Renal cortical epithelial cell (primary cell): Measurements from ENCODE around the gene FKBP2. TPM values are rescaled to one million over a fixed set of nuclear protein-coding genes. Genes with fewer than 3 reads are reported as not detected.
"Not testable (repeated sequence)": the region's sequence is repeated elsewhere in the genome, so short reads cannot be mapped to it uniquely, and the experiment has no call there.

Source experiments
- DNase-seq: peaks from one replicate; pipeline ENCODE4 v3.0.0-alpha.2; 2011; ENCODE audit warnings: low read depth
- total RNA-seq: library from RNA; depleted of rRNA; stranded (reverse); fragments of >200 nt; gene quantifications from 2 replicates; pipeline ENCODE4 v1.2.3, GENCODE V29; 2014

Gene FKBP2
- total RNA-seq, 1 donor from 2014 or later = 57.5 TPM

DNA sequence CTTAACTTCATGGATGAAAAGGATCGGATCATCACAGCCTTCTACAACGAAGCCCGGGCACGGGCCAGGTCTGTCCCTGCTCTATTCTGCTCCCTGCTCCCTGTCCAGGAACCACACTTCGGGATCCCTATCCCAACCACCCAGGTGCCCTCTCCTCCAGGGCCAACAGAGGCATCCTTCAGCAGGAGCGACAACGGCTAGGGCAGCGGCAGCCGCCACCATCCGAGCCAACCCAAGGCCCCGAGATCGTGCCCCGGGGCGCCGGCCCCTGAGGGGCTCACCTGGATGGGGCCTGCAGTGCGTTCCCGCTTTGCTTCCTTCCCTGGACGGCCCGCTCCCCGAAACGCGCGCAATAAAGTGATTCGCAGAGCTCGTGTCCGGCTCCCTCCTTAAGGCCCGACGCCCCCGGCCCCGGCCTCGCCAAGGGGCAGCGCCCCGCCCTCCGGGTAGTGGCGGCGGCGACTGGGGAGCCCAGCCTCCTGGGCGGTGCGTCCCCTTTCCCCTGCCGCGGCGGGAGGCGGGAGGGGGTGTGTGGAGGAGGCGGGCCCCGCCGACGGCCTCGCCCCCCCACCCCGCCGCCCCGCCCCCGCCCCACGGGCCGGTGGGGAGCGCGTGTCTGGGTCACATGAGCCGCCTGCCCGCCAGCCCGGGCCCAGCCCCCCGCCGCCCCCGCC, 6.8 kb upstream of the FKBP2 start, which contains the start of gene VEGFB:
Gene VEGFB, plus strand, starts transcription at position 672 of the 674 bp plus-strand sequence. CDS start 250 bp downstream, outside the sequence.
- no peak for DNase-seq

DNA sequence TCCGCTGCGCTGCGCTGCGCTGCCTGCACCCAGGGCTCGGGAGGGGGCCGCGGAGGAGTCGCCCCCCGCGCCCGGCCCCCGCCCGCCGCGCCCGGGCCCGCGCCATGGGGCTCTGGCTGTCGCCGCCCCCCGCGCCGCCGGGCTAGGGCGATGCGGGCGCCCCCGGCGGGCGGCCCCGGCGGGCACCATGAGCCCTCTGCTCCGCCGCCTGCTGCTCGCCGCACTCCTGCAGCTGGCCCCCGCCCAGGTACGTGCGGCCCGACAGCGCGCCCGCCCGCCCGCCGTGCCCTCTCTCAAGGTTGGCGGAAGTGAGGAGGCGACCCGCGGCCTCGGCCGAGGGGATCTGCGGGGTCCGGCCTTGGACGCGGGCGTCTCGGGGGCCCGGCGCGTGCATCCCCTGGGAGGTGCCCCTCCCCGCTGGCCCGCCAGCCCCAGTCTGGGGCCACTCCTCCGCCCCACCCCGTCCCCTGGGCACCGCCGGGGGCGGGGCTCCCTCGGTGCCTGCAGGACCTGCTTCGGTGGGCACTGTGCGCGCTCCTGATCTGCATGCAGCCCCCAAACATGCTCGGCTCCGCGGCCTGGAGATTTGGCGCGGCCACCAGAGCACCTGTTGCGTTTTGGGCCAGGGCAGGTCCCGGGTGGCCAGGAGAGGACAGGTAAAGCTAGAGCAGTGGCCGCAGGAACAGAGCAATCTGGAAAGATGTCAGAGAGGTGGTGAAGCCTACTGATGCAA, 6.1 kb upstream of the FKBP2 start:
- no peak for DNase-seq

DNA sequence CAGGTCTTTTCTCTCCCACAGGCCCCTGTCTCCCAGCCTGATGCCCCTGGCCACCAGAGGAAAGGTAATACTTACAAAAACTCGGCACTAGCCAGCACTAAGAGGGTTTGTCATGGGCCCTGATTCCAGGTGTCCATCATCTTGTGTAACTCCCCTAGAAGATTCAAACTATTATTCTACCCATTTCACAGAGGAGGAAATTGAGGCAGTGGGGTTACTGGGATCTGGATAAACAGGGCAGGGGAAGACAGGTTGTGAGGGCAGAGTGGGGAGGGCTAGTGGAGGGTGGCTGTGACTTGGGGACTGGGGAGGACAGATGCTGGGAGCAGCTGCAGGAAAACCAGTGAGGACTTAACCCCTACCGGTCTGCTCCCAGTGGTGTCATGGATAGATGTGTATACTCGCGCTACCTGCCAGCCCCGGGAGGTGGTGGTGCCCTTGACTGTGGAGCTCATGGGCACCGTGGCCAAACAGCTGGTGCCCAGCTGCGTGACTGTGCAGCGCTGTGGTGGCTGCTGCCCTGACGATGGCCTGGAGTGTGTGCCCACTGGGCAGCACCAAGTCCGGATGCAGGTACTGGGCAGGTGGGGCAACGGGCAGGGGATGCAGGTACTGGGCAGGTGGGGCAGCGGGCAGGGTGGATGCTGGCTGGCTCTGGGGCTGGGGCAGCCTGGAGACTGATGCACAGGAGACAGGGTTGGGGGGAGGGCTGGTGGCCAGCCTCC, 5.3 kb upstream of the FKBP2 start:
- no peak for DNase-seq

DNA sequence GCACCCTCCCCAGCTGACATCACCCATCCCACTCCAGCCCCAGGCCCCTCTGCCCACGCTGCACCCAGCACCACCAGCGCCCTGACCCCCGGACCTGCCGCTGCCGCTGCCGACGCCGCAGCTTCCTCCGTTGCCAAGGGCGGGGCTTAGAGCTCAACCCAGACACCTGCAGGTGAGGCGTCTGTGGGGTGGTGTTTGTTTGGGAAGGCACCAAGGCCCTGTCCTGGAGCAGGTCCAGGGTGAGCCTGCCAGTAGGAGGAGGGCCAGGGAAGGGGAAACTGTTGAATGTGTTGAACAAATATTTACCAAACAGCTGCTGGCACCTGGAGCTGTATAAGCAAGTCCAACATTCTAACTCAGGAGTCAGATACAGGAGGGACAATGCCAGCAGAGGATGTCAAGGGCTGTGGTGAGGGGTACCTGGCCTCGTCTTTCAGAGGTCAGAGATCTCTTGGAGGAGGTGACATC, 3.4 kb upstream of the FKBP2 start:
- no peak for DNase-seq

DNA sequence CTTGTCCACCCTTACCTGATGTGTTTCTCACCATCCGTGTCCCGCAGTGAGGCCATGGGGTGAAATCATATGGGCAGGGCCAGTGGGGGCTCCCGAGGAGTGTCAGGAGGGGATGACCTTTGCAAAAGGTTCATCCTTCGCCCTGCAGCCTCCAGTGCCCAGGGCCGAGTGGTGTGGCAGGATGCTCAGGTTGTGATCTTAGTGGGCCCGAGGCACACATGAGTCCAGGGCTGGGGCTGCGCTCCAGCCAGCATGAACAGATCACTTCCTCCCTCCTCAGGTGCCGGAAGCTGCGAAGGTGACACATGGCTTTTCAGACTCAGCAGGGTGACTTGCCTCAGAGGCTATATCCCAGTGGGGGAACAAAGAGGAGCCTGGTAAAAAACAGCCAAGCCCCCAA, 2.8 kb upstream of the FKBP2 start:
- DNase-seq = no peak

DNA sequence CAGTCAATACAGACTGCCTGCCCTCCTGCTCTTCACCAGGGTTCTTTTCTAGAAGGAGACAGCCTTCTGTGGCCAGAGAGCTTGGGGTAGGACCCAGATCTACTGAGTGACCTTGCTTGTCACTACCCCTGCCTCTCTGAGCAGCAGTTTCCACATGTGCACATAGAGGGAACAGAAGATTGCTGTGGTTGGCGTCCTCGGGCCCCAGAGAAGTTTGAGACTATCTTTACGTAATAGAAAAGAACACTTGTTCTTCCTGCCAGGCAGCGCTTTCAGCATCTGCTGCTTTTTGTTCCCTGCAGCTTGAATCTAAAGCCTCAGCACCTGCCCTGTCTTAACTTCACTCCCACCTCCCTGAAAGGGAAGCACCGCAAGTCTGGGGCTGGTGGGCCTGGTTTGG, 1.9 kb upstream of the FKBP2 start:
- DNase-seq = no peak

DNA sequence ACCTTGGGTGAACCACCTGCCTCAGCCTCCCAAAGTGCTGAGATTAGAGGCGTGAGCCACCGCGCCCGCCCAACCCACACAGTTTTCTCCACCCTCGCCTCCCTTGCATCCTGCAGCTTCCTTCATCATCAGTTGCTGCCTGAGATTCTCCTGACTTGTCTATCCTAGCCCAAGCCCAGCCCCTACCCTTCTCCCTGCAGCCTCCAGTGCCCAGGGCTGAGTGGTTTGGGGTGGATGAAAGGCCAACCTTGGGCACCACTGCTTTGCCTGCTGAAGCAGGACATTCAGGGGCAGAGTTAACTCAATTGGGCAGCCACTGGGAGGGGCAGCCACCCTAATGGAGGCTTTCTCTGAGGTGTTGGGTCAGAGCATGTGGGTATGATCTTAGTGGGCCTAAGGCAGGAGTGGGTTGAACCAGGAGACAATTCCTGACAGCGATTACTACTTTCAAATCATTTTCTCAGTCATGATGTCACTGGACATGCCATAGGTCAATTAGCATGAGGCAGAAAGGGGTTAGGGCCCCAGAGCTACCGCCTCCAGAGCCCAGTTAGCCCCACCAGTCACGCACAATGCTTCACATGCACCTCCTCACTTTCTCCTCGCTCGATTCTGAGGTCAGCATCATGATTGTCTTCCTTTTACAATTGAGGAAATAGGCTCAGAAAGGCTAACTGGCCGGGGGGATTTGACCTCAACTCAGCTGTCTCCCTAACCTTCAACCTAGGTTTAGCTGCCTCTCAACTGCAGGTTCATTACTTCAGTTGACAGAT, 1.0 kb upstream of the FKBP2 start:
- DNase-seq = no peak

DNA sequence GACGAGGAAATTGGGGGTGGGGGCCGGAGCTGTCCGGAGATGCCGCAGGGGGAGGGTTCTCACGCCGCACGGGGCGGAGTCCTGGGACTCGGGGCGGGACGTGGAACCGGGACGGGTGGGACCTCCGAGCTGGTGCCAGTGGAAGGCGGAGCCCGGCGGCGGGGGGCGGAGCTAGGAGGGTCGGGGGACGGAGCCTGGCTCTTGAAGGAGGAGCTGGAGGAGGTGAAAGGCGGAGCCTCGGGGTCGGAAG, 271 bp downstream of the FKBP2 start:
- DNase-seq = peak; percentile 92

DNA sequence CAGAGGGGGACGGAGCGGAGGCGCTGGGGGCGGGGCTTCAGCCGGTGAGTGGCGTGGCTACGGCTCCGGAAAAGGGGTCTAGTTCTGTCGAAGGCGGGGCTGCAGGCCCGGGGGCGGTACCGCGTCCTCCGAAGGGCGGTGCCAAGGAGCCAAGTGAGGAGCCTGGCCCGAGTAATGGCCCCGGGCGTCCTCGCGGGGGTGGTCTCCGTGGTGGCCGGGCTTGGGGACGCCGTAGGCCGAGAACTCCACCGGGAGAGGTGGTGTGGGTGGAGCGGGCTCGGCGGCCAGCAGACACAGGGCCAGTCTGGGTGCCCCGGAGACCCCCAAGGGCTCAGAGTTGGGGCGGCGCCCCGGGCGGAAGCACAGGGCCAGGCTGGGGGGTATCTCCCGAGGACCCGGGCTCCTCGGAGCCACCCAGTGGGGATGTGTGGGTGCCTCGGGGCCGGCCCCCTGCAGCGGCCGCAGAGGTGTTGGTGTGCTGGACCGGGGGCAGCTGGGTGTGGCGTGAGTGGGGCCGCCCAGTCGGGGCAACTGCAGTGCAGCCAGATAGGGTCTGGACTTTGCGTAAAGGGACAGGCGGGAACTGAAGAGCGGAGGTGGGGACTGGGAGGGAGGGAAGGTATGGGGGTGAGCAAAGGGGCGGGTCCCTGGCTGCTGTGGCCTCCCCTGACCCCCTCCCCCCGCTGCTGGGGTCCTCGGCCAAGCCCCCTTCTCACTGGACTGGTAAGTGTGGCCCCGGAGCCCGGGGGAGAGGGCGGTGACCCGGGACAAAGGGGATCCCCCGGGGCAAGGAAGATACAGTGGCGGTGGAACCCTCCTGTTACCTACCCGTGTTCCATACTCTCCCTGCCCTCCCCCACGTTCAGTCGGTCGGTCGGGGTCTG, 838 bp downstream of the FKBP2 start:
- DNase-seq = no peak

DNA sequence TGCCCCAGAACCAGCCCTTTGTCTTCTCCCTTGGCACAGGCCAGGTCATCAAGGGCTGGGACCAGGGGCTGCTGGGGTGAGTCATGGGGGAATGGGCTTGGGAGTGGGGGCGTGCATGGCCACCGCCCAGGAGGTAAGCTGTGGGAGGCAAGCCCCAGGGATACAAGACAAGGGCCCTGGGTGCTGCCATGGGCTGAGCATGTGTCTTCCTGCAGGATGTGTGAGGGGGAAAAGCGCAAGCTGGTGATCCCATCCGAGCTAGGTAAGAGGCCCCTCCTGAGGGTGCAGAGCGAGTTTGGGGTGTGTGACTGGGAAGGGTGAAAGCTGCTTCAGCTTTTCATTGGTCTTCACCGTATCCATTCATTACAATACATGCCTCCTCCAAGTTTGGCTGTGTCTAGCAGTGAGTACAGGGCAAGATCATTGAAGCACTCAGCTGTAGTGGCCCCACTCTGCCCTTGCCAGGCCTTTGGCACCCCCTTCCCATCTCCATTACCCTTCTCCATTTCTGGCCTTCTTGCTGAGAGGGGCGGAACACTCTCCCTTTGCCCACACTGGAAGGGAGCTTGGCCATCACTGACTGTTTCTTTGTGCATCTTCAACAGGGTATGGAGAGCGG, 2.5 kb downstream of the FKBP2 start:
- DNase-seq = no peak

DNA sequence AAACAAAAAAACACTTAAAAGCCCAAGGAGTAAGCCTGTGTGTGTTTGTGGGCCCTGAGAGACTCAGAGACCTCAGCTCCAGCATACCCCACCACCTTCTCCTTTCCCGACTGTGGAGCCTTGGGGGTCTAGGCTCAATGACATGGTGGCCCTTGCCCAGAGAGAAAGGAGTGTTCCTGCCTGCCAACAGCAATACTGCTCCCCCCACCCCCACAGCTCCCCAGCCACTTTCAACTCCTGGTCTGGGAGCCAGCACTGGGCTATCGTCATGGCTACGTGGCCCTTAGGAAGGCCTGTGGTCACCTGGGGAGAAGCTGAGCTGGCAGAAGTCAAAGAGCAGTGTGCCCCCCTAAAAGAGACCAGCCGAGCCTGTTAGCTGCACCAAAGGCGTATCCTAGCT, 3.2 kb downstream of the FKBP2 start:
- no peak for DNase-seq

DNA sequence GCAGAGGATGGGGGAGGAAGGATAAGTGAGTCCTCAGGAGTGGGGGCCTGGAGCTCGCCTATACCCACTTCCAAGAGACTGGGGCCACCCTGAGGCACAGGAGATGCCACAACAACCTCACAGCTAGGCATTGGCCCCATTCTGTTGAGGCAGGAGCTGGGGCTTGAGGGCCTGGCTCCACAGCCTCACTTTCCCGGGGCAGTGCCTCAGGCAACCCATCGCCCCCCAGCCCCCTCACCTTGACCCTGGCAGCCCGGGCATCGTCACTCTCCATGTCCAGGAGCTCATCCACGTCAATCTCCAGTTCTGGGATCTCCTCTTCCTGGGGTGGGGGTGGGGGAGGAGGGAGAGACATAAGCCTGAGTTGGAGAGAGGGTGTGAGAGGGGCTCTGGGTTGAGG, 4.1 kb downstream of the FKBP2 start:
- DNase-seq = no peak

DNA sequence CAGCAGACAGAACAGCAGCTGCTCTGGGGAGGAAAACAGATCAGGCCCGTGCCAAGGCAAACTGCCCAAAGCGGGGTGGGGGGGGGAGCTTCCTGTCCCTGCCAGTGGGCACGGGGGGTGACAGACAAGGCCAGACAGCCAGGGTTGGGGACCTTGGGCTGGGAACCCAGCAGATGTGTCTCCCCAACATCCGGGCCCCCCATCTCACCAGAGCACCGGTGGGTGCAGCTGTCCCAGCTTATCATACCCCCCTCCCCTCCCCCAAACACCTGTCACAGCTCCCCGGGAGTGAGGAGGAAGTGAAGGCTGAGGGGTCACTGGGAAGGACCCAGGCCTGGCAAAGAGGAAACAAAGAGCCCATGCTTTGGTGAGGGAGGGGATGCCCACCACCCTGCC, 4.5 kb downstream of the FKBP2 start:
- DNase-seq = no peak

DNA sequence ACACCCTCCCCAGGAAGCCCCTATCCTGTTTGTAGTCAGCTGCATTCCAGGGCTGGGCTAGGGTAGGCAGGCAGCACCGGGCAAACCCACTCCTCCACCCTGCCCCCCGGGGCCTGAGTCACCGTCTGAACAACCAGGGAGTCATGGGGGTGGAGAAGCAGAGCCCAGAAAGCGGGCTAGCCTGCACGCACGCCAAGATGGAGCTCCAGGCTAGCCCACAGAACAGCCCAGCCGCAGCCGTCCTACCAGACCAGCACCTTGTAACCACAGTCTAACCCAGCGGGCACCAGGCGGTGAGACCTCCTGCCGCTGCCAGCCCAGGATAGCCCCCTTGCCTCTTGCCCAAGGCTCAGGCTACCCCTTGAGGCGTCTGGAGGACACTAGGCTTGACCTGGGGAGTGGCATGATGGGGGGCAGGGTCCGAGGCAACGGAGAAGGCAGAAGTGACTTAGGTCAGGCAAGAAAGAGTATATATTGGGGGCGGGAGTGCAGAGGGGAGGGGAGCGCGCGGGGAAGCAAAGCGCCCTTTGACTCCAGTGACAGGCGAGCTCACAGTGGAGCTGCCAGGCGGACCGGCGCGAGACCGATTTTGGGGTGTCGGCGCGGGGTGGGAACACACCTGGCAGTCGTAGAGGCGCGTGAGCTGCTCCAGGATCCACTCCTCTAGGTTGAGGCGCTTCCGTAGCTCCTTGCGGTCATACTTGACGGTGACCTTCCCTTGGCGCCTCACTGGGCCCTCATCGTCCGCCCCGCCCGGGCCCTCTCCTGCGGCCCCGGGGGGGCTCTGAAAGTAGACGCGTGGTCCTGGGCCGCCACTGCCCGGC, 5.1 kb downstream of the FKBP2 start:
- peak; percentile 85 for DNase-seq

DNA sequence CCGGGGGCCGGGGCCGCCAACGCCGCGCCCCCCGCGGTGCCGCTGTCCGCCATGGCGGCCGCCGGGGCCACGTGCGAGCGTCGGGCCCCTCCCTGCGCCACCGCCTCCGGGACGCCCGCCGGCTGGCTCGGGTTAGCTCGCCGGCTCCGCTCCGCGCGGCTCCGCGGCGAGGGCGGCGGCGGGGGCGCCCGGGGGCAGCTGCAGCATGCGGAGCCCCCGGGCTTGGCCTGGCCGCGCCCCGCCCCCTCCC, 5.7 kb downstream of the FKBP2 start:
- not testable (repeated sequence) for DNase-seq

DNA sequence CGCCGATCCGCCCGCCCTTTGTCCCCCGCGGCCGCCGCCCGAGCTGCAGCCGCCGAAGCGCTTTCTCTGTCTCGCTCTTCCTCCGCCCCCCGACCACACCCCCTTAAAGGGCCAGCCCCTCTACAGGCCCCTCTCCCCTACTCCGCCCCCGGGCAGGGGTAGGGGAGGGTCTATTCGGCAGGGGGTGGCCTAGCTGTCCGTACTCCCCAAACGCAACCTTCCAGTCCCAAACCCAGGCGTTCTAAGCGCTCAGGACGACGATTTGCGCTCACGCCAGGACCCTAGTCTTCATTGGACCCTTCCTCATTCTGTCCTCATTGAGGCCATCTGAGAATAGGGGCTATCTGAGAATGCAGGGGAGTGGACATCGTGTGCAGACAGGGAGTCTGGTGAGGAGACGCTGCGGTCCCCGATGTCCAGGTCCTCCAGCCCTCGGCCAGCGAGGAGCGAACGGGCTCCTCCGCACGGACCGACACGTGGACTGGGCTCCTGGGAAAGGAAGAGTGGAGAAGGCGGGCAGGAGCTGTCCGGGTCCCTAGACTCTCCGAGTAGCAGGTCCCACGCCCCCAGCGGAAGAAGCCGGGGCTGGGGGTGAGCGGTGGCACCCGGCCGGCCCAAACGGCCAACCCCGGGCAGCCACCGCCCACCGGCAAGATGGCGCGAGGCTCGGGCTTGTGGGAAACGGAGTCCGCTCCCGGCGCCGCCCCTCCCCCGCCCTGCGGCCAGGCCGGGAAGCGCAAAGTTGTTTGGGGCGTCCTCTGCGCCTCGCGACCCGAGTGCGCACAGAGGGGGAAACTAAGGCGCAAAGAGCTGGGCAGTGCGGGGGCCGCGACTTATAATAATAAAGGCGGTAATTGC, 6.2 kb downstream of the FKBP2 start, which contains the start of gene PPP1R14B:
Gene PPP1R14B, minus strand, starts transcription at position 73 of the 858 bp plus-strand sequence. CDS start 270 bp downstream, outside the sequence.
- peak; percentile 69 for DNase-seq

DNA sequence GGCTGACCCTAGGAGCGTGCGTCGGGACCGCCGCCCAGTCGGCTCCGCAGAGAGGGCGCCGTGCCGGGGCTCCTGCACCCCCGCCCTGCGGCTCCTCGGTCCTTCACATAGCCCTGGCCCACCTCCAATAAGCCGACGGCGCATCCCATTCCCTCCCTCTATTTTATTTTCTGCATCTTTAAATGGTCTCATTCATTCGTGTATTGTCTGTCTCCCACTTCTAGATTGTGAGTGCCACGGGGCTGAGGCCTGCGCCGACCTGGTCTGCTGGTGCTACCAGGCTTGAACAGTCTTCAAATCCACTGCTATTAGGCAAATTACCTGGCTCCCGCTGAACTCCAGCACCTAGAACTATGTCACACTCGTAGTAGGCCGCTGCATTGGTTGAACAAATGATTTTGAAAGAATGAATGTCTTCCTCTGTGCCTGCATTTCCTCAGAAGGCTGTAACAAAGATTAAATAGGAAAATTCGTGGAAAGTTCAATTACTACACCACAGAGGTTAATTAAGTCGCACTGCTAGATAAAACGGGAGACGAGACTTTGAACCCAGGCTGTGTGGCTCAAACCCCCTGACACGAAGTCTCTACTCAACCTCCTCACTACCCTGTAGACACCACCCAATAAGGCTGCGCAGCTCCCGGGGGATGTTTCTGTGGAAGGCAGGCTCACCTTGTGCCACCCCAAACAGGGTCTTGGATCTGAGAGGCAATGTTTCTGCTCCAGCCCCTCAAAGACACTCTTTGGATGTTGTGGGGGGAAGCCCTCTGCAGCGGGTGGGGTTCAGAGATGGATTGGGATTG, 7.0 kb downstream of the FKBP2 start:
- no peak for DNase-seq

DNA sequence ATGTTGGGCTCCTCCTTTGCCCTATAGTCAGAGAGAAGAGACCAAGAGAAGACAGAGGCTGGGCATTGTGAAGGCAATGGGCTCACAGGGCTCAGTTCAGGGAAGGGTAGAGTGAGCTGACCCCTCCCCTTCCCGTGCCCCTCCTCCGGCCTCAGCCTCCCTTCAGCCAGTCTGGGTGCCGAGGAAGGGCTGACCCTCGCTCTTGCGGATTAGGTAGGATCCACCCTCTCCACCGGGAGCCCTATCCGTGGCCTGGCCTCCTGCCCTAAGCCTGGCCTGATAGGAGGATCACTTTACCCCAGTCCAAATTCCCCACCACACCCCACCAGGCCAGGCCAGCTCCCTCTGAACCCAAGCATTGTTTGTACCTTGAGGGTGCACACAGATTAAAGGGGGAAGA, 7.7 kb downstream of the FKBP2 start:
- DNase-seq = no peak
